ENCODE measurements around the gene INMT. TPM values are rescaled to one million over a fixed set of nuclear protein-coding genes. Genes with fewer than 3 reads are reported as not detected.

The INMT gene
- total and polyA plus RNA-seq, 12 donors: 12.3 to 57.3 (median 26.9) TPM

- peak; percentile 9 to 70 (median 47) for TF ChIP-seq CTCF (IDR thresholded peaks at IDR 0.05)
- WGBS, 2 donors: 55 to 63% methylated on average over 8 of the region's 8 CpGs
Observed at GRCh38 chr7:30743371-30744074, 8.4 kb upstream of the INMT start.

GRCh38 chr7:30744075-30744417 lies 7.9 kb upstream of the INMT start:
- intact Hi-C loops (cut with DNase I): loop anchor here in 9 of 10 donors (5.0 to 10.0 kb wide), 9 partner anchors 48 to 233 kb away; partner anchors contain the start of gene CRHR2 (in 2 of the 9)
- DNase-seq (no peak), ATAC-seq (no peak)
- no peak for TF ChIP-seq CTCF (IDR thresholded peaks at IDR 0.05)
- Histone ChIP-seq H3K27ac (no peak overlapping the region), H3K27me3 (no peaks in the 10 kb centered on the region), H3K36me3 (no peaks in the 10 kb centered on the region), H3K4me3 (no peak overlapping the region), H3K9me3 (no peaks in the 10 kb centered on the region), H3K4me1 (peaks cover 0 to 27% (median 5%) of the 10 kb centered on the region in 9 donors)
- 94 to 96% methylated on average over 12 of the region's 12 CpGs for WGBS, 2 donors

More at GRCh38 chr7:30743371-30744074, 8.4 kb upstream of the INMT start:
- Histone ChIP-seq H3K27me3 (no peaks in the 10 kb centered on the region), H3K9me3 (no peaks in the 10 kb centered on the region), H3K27ac (no peak overlapping the region), H3K4me3 (no peak overlapping the region), H3K4me1 (peaks cover 0 to 27% (median 5%) of the 10 kb centered on the region in 9 donors), H3K36me3 (no peaks in the 10 kb centered on the region)
- peak; percentile 36 to 53 for DNase-seq
- intact Hi-C loops (cut with DNase I): loop anchor here in 9 of 10 donors (1.0 to 10.0 kb wide), 12 partner anchors 47 to 234 kb away; partner anchors contain the start of gene CRHR2 (in 2 of the 9)
- peak; percentile 60 to 91 (median 81) for ATAC-seq

- ATAC-seq (no peak), DNase-seq (no peak)
- H3K9me3 ChIP-seq: peaks cover 0 to 9% (median 0%) of the 10 kb centered on the region in 11 donors
- H3K36me3 ChIP-seq: no peaks in the 10 kb centered on the region
- H3K27ac ChIP-seq: no peak overlapping the region
- no peaks in the 10 kb centered on the region for H3K27me3 ChIP-seq
- intact Hi-C loops (cut with DNase I): loop anchor here in 6 of 10 donors (5.0 to 10.0 kb wide), 5 partner anchors 49 to 189 kb away; partner anchors contain the start of gene CRHR2 (in 1 of the 6)
- no peak overlapping the region for H3K4me3 ChIP-seq
- WGBS, 2 donors: 61 to 64% methylated on average over 6 of the region's 6 CpGs
- no peak for TF ChIP-seq CTCF (IDR thresholded peaks at IDR 0.05)
- peaks cover 0 to 38% (median 11%) of the 10 kb centered on the region in 9 donors for H3K4me1 ChIP-seq
Observed at GRCh38 chr7:30745261-30745941, 6.5 kb upstream of the INMT start.

GRCh38 chr7:30750010-30750409 lies 1.9 kb upstream of the INMT start:
- H3K36me3 ChIP-seq: peaks cover 0 to 7% (median 0%) of the 10 kb centered on the region in 9 donors
- H3K4me1 ChIP-seq: peaks cover 11 to 69% (median 45%) of the 10 kb centered on the region in 9 donors
- DNase-seq: no peak
- TF ChIP-seq CTCF (IDR thresholded peaks at IDR 0.05): no peak
- ATAC-seq: no peak
- intact Hi-C loops (cut with DNase I): loop anchor here in 2 of 10 donors (5.0 kb wide), 2 partner anchors 167 to 187 kb away; no protein-coding TSS in a partner anchor
- no peak overlapping the region for H3K4me3 ChIP-seq
- no peaks in the 10 kb centered on the region for H3K27me3 ChIP-seq
- H3K9me3 ChIP-seq: peaks cover 0 to 10% (median 0%) of the 10 kb centered on the region in 11 donors
- H3K27ac ChIP-seq: peak overlapping the region; percentile 44 to 93 (median 81)
- WGBS, 2 donors: 53 to 71% methylated on average over 2 of the region's 2 CpGs
